SJCRH30 (cell line): ENCODE data around the gene SLC15A3. TPM values are rescaled to one million over a fixed set of nuclear protein-coding genes. Genes with fewer than 3 reads are reported as not detected.

ENCODE experiments used
- DNase-seq, 2 experiments: peaks; one replicate each; pipeline ENCODE4 v3.0.0-alpha.2; 2015 to 2020
- H3K27ac ChIP-seq: fragments of 250-450 bp; sonication (Bioruptor Pico); 2 replicates; pipeline ENCODE4 v1.5.1; 2020; ENCODE audit warnings: mild to moderate bottlenecking, moderate library complexity
- H3K27me3 ChIP-seq: fragments of 250-450 bp; sonication (Bioruptor Pico); 2 replicates; pipeline ENCODE4 v1.5.1; 2020; ENCODE audit warnings: mild to moderate bottlenecking, moderate library complexity
- H3K36me3 ChIP-seq: fragments of 250-450 bp; sonication (Bioruptor Pico); 2 replicates; pipeline ENCODE4 v1.5.1; 2020; ENCODE audit warnings: mild to moderate bottlenecking, moderate library complexity
- H3K4me1 ChIP-seq: fragments of 250-450 bp; sonication (Bioruptor Pico); 2 replicates; pipeline ENCODE4 v1.5.1; 2020; ENCODE audit warnings: mild to moderate bottlenecking, moderate library complexity
- H3K4me3 ChIP-seq: fragments of 250-450 bp; sonication (Bioruptor Pico); 2 replicates; pipeline ENCODE4 v1.5.1; 2020; ENCODE audit warnings: mild to moderate bottlenecking, moderate library complexity
- H3K9me3 ChIP-seq: fragments of 250-450 bp; sonication (Bioruptor Pico); replicated peaks from 2 replicates; pipeline ENCODE4 v1.5.1; 2020; ENCODE audit warnings: mild to moderate bottlenecking, moderate library complexity
- total RNA-seq: library from RNA; depleted of rRNA; stranded (reverse); fragments of >200 nt; shearing (Covaris generic); gene quantifications from 2 replicates; pipeline ENCODE4 v1.2.3, GENCODE V29; 2014

The SLC15A3 gene
- total RNA-seq, 1 experiment from 2014 or later: 1.6 TPM

DNA sequence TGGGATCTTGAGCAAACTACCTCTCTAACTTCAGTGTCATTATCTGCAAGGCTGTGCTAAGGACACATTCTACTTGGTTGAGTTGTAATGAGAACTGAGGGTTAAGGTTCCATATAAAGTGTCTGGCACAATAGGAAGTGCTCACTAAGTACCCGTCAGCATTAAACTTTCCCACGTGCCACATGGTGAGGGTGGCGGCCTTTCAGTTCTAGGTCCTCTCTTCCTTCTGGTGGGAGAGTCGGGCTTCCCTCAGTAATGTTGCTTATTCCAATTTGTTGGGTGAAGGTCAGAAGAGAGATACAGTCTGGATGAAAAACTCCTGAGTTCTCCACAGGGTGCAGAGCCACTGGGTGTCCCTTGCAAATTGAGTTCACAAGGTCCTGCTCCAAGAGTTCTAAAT is 14.9 kb upstream of the SLC15A3 start:
- Histone ChIP-seq H3K4me3 (no peak overlapping the region), H3K36me3 (no peaks in the 10 kb centered on the region), H3K27ac (no peak overlapping the region), H3K4me1 (no peaks in the 10 kb centered on the region), H3K9me3 (no peaks in the 10 kb centered on the region), H3K27me3 (no peaks in the 10 kb centered on the region)
- DNase-seq: no peak

DNA sequence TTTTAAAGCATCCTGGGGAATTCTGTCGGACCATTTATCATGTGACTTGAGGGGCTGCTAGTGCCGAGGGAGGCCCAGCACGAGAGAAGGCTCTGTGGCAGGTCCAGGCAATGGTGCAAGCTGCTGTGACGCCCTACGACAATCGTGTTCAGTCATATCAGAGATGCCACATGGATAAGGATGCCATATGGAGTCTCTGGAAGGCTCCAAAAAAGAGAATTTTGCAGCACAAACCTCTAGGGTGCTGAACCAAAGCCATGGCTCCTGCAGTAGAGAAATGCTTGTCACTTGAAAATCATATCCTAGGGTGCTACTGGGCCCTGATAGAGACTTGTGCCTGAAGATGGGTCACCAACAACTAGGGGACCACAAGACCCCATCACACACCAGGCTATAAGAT is 12.8 kb upstream of the SLC15A3 start:
- Histone ChIP-seq H3K9me3 (no peaks in the 10 kb centered on the region), H3K36me3 (no peaks in the 10 kb centered on the region), H3K27me3 (no peaks in the 10 kb centered on the region), H3K4me1 (no peaks in the 10 kb centered on the region), H3K4me3 (no peak overlapping the region), H3K27ac (no peak overlapping the region)
- no peak for DNase-seq

DNA sequence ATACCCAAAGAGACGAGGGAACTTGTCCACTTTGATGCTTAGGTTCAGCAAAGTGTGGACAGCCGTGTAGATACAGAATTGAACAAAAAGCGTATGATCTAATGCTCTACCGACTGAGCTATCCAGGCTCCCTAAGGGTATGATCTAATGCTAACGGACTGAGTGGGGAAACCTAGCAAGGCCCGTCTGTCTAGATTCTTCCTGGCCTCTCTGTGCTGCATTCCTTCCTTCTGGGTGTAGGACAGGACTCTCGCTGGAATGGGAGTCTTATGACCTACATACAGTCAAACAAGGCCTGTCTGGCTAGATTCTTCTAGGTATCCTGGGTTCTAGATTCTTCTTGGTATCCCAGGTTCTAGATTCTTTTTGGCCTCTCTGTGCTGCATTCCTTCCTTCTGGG is 8.4 kb upstream of the SLC15A3 start:
- no peaks in the 10 kb centered on the region for H3K36me3 ChIP-seq
- no peak overlapping the region for H3K4me3 ChIP-seq
- no peaks in the 10 kb centered on the region for H3K9me3 ChIP-seq
- no peak for DNase-seq
- no peak overlapping the region for H3K27ac ChIP-seq
- H3K4me1 ChIP-seq: no peaks in the 10 kb centered on the region
- H3K27me3 ChIP-seq: 0 out of 2 replicates have a peak, but pooled peaks cover 3% of the 10 kb centered on the region

DNA sequence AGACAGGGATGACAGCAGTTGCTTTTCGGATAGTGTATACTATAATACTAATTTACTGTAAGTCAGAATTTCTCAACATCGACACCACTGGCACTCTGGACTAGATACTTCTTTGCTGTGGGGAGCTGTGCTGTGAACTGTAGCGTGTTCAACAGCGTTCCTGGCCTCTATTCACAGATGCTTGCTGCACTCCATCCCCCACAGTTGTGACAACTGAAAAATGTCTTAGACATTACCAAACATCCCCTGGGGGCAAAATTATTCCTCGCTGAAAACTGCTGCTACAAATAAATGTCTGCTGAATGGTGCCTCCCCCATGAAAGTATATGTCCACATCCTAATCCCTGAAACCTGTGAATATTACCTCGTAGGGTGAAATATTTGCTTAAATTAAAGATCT is 7.5 kb upstream of the SLC15A3 start:
- H3K9me3 ChIP-seq: no peaks in the 10 kb centered on the region
- no peak overlapping the region for H3K4me3 ChIP-seq
- H3K27me3 ChIP-seq: 0 out of 2 replicates have a peak, but pooled peaks cover 3% of the 10 kb centered on the region
- DNase-seq: no peak
- H3K27ac ChIP-seq: no peak overlapping the region
- H3K4me1 ChIP-seq: no peaks in the 10 kb centered on the region
- H3K36me3 ChIP-seq: no peaks in the 10 kb centered on the region

DNA sequence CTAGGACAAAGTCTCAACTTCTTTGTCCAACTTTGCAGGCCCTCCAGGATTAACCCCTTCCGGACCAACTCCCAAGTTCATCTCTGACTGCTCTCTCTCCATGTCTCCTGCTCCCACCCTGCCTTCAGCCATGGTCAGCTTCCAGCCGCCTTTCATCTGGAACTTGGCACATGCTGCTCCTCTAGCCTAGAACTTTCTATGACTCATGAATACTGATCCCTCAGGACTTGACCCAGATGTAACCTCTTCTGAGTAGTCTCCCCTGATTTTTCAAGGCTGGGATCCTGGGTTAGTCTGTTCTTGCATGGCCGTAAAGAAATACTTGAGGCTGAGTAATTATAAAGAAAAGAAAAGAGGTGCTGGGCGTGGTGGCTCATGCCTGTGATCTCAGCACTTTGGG is 5.2 kb upstream of the SLC15A3 start:
- Histone ChIP-seq H3K4me3 (no peak overlapping the region), H3K27me3 (0 out of 2 replicates have a peak, but pooled peaks cover 3% of the 10 kb centered on the region), H3K36me3 (no peaks in the 10 kb centered on the region), H3K4me1 (no peaks in the 10 kb centered on the region), H3K9me3 (no peaks in the 10 kb centered on the region), H3K27ac (no peak overlapping the region)
- no peak for DNase-seq

DNA sequence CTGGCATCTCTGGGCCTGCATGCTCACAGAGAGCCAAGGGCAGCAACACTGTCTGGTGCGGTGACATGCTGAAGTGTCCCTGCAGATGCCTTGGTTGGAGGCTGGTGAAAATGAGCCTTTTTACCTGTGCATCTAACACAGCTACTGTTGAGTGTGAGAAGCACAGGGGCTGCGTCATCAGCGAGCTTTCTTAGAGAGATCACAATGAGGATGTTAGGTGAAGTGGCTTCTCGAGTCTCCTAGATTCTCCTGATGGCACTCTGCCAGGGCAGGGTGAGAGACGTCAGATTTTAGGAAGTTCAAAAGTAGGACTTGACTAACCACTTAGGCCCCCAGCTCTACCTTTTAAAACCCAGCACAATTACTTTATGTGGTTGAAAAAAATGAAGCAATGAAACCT is 3.6 kb upstream of the SLC15A3 start:
- H3K4me1 ChIP-seq: no peaks in the 10 kb centered on the region
- no peak for DNase-seq
- 0 out of 2 replicates have a peak, but pooled peaks cover 3% of the 10 kb centered on the region for H3K27me3 ChIP-seq
- no peak overlapping the region for H3K27ac ChIP-seq
- no peaks in the 10 kb centered on the region for H3K9me3 ChIP-seq
- no peak overlapping the region for H3K4me3 ChIP-seq
- no peaks in the 10 kb centered on the region for H3K36me3 ChIP-seq

DNA sequence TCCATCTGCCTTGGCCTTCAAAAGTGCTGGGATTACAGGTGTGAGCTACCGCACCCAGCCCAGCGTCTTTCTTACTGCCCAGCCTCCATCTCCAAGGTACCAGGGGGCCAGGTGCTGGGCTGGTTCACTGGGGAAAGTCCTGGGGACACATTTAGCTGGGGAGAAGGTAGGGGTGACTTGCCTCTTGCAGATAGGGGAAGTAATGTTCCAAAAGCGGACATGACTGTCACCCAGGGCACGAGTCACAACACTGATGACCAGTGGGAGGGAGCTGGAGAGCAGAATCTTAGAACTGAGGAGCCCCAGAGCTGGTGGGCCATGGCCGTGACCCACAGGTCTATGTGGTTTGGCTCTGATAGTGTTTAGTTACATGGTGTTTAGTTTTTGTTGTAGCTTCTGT is 2.4 kb upstream of the SLC15A3 start:
- Histone ChIP-seq H3K9me3 (no peaks in the 10 kb centered on the region), H3K4me3 (no peak overlapping the region), H3K36me3 (no peaks in the 10 kb centered on the region), H3K4me1 (no peaks in the 10 kb centered on the region), H3K27ac (no peak overlapping the region), H3K27me3 (0 out of 2 replicates have a peak, but pooled peaks cover 3% of the 10 kb centered on the region)
- DNase-seq: no peak

DNA sequence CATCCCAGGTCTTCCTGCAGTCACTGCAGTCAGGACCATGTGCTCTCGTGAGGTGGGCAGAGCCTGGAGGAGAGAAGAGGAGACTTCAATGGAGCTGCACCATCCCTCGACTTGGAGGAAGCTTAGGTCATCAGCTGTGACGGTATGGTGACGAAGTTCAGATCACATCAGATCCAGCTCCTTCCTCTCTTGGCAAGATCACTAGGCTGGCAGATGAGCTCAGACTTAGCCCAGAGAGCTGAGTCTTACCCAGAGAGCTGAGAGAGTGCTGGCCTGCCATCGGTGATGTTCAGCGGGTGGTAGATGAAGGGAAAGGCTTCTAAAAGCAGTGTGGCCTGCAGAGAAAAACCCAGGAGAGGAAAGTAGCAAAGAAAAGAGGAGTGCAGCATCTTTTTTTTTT is 1.8 kb upstream of the SLC15A3 start:
- 0 out of 2 replicates have a peak, but pooled peaks cover 3% of the 10 kb centered on the region for H3K27me3 ChIP-seq
- no peak overlapping the region for H3K4me3 ChIP-seq
- no peaks in the 10 kb centered on the region for H3K36me3 ChIP-seq
- no peaks in the 10 kb centered on the region for H3K9me3 ChIP-seq
- DNase-seq: no peak
- H3K27ac ChIP-seq: no peak overlapping the region
- no peaks in the 10 kb centered on the region for H3K4me1 ChIP-seq

DNA sequence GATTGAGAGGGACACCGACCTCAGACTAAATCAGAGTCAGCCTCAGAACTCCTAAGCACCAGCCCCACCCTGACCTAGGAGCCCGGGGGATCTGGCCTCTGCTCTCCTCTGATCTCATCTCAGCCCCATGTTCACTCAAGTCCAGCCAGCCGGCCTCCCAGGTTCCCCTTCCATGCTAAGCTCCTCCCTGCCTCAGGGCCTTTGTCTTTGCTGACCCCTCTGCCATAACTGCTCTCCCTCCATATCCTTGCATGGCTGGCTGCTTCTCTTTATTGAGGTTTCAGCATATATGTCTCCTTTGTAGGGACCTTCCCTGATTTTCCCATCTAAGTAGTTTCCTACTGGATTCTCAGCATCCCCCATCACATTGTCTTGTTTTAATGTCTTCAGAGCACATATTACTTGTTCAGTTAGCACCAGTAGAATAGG is 780 bp upstream of the SLC15A3 start:
- no peaks in the 10 kb centered on the region for H3K9me3 ChIP-seq
- 0 out of 2 replicates have a peak, but pooled peaks cover 3% of the 10 kb centered on the region for H3K27me3 ChIP-seq
- DNase-seq: no peak
- no peaks in the 10 kb centered on the region for H3K4me1 ChIP-seq
- no peak overlapping the region for H3K27ac ChIP-seq
- H3K4me3 ChIP-seq: peak overlapping the region; percentile 50
- no peaks in the 10 kb centered on the region for H3K36me3 ChIP-seq

DNA sequence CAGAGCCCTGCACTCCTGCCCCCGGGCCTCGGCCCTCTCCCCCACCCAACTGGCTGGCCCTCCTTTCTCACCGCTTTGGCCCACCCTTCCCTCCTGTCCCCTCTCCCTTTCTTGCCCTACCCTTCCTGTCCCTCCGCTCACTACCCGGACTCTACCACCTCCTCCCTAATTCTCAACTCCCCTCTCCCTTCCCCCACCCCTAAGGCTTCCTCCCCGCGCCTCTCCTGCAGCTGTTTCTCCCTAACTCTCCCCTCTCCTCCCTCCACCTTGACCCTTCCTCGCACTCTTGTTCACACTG is 421 bp downstream of the SLC15A3 start:
- Histone ChIP-seq H3K4me3 (peak overlapping the region; percentile 50), H3K36me3 (no peaks in the 10 kb centered on the region), H3K4me1 (no peaks in the 10 kb centered on the region), H3K9me3 (no peaks in the 10 kb centered on the region), H3K27ac (0 out of 2 replicates have a peak overlapping the region, but pooled peaks have one; percentile 21), H3K27me3 (no peaks in the 10 kb centered on the region)
- DNase-seq: peak; percentile 18 to 25

DNA sequence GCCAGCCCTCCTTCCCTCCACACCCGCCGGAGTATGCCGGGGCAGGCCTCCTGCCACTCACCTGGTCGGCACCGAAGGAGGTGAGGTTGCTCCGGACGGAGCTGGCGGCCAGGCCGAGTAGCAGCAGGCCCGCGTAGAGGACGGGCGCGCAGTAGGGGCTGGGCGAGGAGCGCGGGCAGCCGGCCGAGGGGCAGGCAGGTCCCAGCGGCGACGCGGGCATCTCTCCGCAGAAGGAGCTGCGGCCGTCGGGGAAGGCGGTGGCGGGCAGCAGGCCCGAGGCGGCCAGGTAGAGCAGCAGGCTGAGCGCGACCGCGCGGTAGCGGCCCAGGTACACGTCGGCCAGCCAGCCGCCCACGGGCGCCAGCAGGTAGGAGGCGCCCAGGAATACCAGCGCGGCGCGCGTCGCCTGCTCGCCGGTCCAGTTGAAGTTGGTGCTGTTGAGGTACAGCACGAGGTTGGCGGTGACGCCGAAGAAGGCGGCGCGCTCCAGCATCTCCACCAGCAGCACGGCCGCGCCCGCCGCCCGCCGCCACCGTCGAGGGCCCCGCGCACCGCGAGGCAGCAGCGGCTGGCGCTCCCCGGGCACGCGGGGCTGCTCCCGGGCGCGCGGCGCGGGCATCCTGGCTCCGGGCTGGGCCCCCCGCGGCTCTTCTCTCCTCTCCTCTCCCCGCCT is 907 bp downstream of the SLC15A3 start:
- no peak for DNase-seq

DNA sequence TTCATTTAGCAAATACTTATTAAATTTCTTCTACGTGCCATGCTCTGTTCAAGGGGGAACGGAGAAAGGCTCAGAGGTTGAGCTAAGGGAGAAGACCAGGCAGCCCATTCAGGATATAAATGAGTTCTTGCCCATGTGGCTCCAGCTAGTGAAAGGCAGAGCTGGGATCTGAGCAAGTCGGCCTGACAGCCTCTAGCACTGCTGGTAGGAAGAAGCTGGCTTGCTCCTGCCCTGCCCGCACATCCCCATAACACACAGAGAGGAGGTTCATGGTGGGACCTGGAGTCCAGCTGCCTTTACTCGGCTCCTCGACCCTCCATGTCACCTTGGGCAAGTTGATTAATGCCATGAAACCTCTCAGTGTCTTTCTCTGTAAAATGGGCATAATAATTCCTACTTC is 2.0 kb downstream of the SLC15A3 start:
- Histone ChIP-seq H3K4me3 (no peak overlapping the region), H3K27me3 (no peaks in the 10 kb centered on the region), H3K4me1 (no peaks in the 10 kb centered on the region), H3K36me3 (no peaks in the 10 kb centered on the region), H3K9me3 (no peaks in the 10 kb centered on the region), H3K27ac (no peak overlapping the region)
- no peak for DNase-seq

More for the DNA sequence above, 907 bp downstream of the SLC15A3 start:
- Histone ChIP-seq H3K27me3 (no peaks in the 10 kb centered on the region), H3K27ac (no peak overlapping the region), H3K9me3 (no peaks in the 10 kb centered on the region), H3K4me1 (no peaks in the 10 kb centered on the region), H3K36me3 (no peaks in the 10 kb centered on the region), H3K4me3 (no peak overlapping the region)

DNA sequence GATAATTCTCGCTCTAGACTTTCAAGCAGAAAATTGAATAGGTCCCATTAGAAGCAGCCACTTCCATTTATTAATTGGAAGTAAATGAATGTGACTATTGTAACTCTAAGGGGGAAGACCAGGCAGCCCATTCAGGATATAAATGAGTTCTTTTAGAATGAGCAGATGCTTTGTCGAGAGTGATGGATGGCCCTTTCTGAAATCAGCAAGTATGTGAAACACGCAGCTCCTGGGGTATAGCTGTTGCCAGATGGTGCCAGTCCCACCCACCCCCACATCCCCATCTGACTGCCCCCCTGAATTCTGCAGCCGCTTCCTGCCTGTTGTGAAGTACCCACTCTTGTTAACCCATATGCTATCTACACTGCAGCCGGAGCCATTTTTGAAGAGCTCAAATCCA is 3.7 kb downstream of the SLC15A3 start:
- H3K36me3 ChIP-seq: no peaks in the 10 kb centered on the region
- no peaks in the 10 kb centered on the region for H3K4me1 ChIP-seq
- no peaks in the 10 kb centered on the region for H3K9me3 ChIP-seq
- no peak for DNase-seq
- H3K27me3 ChIP-seq: no peaks in the 10 kb centered on the region
- H3K4me3 ChIP-seq: no peak overlapping the region
- no peak overlapping the region for H3K27ac ChIP-seq

DNA sequence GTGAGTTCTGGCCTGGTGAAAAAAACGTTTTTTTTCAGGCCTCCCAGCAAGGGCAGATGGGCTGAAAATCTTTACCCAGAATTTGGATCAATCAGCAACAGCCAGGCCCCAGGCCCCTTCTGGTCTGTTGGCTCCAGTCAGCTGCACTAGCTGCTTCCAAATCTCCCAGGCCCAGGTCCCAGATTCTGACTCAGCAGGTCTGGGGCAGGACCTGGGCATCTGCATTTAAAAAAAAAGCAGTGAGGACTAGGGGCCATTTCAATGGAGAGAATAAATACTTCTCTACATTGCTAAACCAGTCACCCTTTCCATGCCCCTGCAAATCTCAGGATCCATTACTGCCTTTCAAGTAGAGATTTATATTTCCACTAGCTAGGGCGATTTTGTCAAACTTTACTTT is 4.3 kb downstream of the SLC15A3 start:
- H3K9me3 ChIP-seq: no peaks in the 10 kb centered on the region
- no peaks in the 10 kb centered on the region for H3K27me3 ChIP-seq
- no peaks in the 10 kb centered on the region for H3K4me1 ChIP-seq
- no peak overlapping the region for H3K4me3 ChIP-seq
- no peaks in the 10 kb centered on the region for H3K36me3 ChIP-seq
- no peak for DNase-seq
- H3K27ac ChIP-seq: no peak overlapping the region

DNA sequence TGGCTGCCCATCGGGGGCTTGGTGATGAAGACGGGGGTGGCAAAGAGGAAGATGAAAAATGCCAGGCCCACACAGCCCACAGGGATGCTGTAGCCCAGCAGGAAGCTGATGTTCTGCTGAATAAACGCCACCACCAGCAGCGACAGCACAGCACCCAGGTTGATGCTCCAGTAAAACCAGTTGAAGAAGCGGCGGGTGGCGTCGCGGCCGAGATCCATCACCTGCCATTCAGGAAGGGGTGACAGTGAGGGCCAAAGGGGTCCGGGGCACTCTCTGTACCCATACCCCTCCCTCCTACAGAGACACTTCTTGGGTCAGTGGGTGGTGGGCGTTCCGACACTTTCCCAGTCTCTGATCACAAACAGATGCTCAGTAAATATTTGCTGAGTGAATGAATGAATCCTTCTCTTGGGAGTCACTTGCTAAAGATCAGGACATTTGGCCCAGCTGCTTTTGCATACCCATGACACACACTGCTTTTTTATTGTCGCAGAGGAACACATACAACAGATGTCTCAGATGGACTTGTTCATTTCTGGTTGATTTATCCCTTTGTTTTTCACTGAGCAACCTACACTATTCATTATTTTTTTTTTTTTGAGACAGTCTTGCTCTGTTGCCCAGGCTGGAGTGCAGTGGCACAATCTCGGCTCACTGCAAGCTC is 5.2 kb downstream of the SLC15A3 start:
- H3K27ac ChIP-seq: no peak overlapping the region
- H3K27me3 ChIP-seq: no peaks in the 10 kb centered on the region
- DNase-seq: no peak
- no peak overlapping the region for H3K4me3 ChIP-seq
- H3K9me3 ChIP-seq: no peaks in the 10 kb centered on the region
- no peaks in the 10 kb centered on the region for H3K4me1 ChIP-seq
- no peaks in the 10 kb centered on the region for H3K36me3 ChIP-seq

DNA sequence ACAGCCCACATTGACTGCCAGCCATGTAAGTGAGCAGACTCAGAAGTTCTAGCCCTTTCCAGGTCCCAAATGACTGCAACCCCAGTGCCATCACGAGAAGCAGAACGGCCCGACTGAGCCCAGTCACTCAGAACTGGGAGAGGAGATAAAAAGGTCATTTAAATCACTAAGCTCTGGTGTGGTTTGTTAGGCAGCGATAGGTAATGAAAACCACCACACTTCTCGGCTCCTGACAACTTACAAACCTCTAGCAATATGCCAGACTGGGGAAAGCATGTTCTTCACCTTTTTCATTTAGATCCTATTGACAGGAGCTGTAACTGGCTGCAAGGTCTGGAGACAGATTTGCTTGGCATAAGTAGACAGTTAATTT is 6.7 kb downstream of the SLC15A3 start:
- no peaks in the 10 kb centered on the region for H3K27me3 ChIP-seq
- no peaks in the 10 kb centered on the region for H3K36me3 ChIP-seq
- H3K4me3 ChIP-seq: no peak overlapping the region
- no peak overlapping the region for H3K27ac ChIP-seq
- no peaks in the 10 kb centered on the region for H3K9me3 ChIP-seq
- DNase-seq: no peak
- no peaks in the 10 kb centered on the region for H3K4me1 ChIP-seq
